Activated CD4-positive, alpha-beta memory T cell treated with anti-CD3 and anti-CD28 coated beads, Interleukin-2, amount 10 ng/mL, durations not matched to agents 7 days and 5 days (primary cell): ENCODE data around the gene FDPS. TPM values are rescaled to one million over a fixed set of nuclear protein-coding genes. Genes with fewer than 3 reads are reported as not detected.
"Not testable (repeated sequence)": the region's sequence is repeated elsewhere in the genome, so short reads cannot be mapped to it uniquely, and the experiment has no call there.

ENCODE experiments used
- CTCF ChIA-PET: fragments of 350-600 bp; sonication (Branson Sonifier 250); formaldehyde crosslinking; loops from one replicate; lab custom pipeline; 2021; ENCODE audit warnings: antibody characterized with exemption, inconsistent platforms; lab: Charles Lee
- POLR2A ChIA-PET: fragments of 350-600 bp; sonication (Branson Sonifier 250); formaldehyde crosslinking; loops from one replicate; lab custom pipeline; 2021; ENCODE audit warnings: antibody characterized with exemption; lab: Charles Lee
- DNase-seq: peaks from one replicate; pipeline ENCODE4 v3.0.0-alpha.2; 2020
- H3K27ac Mint-ChIP-seq: one replicate; pipeline ENCODE4 v1.8.0; 2021; ENCODE audit warnings: mild to moderate bottlenecking, mixed read lengths
- H3K27me3 Mint-ChIP-seq: one replicate; pipeline ENCODE4 v1.8.0; 2021; ENCODE audit warnings: mixed read lengths
- H3K36me3 Mint-ChIP-seq: one replicate; pipeline ENCODE4 v1.8.0; 2021; ENCODE audit warnings: low read depth, mixed read lengths
- H3K4me1 Mint-ChIP-seq: one replicate; pipeline ENCODE4 v1.8.0; 2021; ENCODE audit warnings: mixed read lengths
- H3K4me3 Mint-ChIP-seq: one replicate; pipeline ENCODE4 v1.8.0; 2021; ENCODE audit warnings: mild to moderate bottlenecking, mixed read lengths
- H3K9me3 Mint-ChIP-seq: one replicate; pipeline ENCODE4 v1.8.0; 2021; ENCODE audit warnings: mixed read lengths
- total RNA-seq, 2 experiments: library from RNA; stranded (reverse); gene quantifications; one replicate each; pipeline ENCODE4 v1.2.3, GENCODE V29; 2021

The FDPS gene
- total RNA-seq, 2 experiments from 2014 or later: 350 to 352 TPM

GRCh38 chr1:155322571-155322952, 13.9 kb downstream of the FDPS start:
- ChIA-PET CTCF (interaction anchor here (1.0 to 5.5 kb wide), 10 partner anchors 10 to 237 kb away, joined by 3 to 78 read pairs (median 4); partner anchors contain the start of genes CLK2, MTX1, SCAMP3 and THBS3), POLR2A (interaction anchor here (1.6 to 6.2 kb wide), 7 partner anchors 13 to 129 kb away, joined by 6 to 50 read pairs (median 20); partner anchors contain the start of genes CLK2, FDPS and SCAMP3)
- Mint-ChIP-seq H3K27ac (peak overlapping the region; percentile 19), H3K9me3 (no peaks in the 10 kb centered on the region), H3K27me3 (no peaks in the 10 kb centered on the region), H3K4me3 (peak overlapping the region; percentile 66), H3K4me1 (peaks cover 50% of the 10 kb centered on the region), H3K36me3 (peaks cover 32% of the 10 kb centered on the region)
- peak; percentile 32 for DNase-seq

DNA sequence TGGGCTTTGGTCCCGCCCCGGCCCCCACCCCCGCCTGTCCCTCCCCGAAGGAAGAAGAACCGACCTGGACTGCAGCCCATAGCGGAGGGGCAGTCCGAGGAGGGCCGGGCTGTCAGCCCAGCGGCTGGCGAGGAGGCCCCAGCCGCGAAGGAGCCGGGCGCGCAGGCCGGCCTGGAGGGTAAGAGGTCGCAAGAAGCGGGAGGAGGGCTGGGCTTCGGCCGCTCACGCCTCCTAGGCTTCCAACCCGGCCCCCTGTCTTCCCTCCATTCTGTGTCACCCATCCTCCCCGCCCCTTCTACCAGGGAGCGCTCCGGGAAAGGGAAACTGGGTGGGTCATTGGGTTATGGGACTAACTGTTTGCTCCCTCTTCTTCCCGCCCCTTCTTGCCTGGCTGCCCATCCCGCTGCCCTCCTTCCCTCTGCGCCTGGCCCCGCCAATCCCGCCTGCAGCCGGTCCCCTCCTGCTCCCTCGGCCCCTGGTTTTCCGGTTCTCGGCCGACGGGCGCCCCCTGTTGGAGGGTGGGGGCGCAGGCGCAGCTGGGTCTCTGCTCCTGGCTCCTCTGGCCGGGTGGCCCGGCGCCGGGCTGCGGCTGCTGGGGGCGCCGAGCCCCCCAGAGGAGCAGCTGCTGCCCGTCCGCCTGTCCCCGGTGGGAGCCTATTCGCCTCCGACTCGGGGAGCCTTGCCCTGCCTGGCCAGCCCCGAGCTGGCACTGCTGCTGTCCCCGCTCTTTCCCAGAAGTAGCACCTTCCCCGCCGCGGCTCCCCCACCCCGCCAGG, 14.5 kb downstream of the FDPS start:
- peak; percentile 87 for DNase-seq
- Mint-ChIP-seq H3K4me3 (peak overlapping the region; percentile 85), H3K27me3 (no peaks in the 10 kb centered on the region), H3K27ac (peak overlapping the region; percentile 78), H3K36me3 (peaks cover 32% of the 10 kb centered on the region), H3K4me1 (peaks cover 48% of the 10 kb centered on the region), H3K9me3 (no peaks in the 10 kb centered on the region)
- ChIA-PET POLR2A (interaction anchor here (0.7 to 6.2 kb wide), 19 partner anchors 11 to 422 kb away, joined by 3 to 50 read pairs (median 3); partner anchors contain the start of genes CLK2, ENTREP3, FDPS and KRTCAP2), CTCF (interaction anchor here (0.7 to 5.5 kb wide), 29 partner anchors 11 to 269 kb away, joined by 3 to 78 read pairs (median 5); partner anchors contain the start of genes CLK2, FDPS, KRTCAP2 and MTX1)

DNA sequence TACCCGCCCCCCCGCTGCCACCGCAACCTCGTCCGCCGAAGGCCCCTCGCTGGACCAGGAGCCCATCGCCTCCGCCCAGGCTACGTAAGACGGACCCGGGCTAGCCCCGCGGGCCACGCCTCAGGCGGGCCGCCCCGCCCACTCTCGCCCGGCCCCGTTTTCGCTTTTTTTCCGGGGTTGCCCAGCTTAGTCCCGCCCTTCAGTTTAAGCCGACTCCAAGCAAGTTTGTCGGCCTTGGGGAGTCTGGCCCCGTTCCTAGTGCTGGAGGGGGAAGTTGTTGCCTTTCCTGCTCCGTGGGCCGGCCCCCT, 15.0 kb downstream of the FDPS start:
- no peaks in the 10 kb centered on the region for H3K9me3 Mint-ChIP-seq
- H3K27ac Mint-ChIP-seq: peak overlapping the region; percentile 78
- no peaks in the 10 kb centered on the region for H3K27me3 Mint-ChIP-seq
- POLR2A ChIA-PET: interaction anchor here (0.7 to 6.2 kb wide), 20 partner anchors 11 to 422 kb away, joined by 3 to 50 read pairs (median 3); partner anchors contain the start of genes CLK2, ENTREP3, FDPS and KRTCAP2
- DNase-seq: peak; percentile 90
- H3K36me3 Mint-ChIP-seq: peaks cover 26% of the 10 kb centered on the region
- CTCF ChIA-PET: interaction anchor here (0.7 to 5.5 kb wide), 26 partner anchors 11 to 269 kb away, joined by 3 to 78 read pairs (median 5); partner anchors contain the start of genes CLK2, FDPS, KRTCAP2 and SCAMP3
- H3K4me1 Mint-ChIP-seq: peaks cover 48% of the 10 kb centered on the region
- H3K4me3 Mint-ChIP-seq: peak overlapping the region; percentile 85

DNA sequence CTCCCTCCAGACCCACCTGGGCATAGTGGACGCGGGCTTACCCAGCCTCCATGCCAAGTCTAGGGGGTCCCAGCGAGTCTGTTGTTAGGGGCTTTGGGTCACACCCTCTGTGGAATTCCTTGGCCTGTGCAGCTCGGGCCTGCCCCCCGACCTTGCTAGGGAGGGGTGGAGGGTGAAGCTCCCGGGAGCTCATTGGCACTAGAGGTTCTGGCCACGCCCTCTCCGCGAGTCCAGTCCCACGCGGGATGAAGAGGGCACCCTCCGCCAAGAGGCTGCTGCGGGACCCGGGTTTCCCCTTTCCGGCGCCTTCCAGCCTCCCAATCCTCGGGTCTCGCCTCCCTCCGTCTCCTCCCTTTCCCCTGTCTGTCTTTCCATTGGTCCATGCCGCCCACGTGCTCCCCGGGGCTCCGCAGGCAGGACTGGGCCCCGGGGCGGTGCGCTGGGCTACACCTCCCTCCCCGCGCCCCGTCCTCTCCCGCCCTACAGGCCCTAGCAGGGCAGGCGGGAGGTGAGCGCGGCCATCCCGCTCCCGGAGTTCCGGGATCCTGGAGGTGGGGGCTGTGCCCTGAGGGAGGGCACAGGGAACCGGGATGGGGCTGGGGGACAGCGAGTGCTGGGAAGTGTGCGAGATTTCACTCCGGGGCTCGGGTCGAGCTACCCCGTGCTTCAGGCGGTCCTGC, 15.5 kb downstream of the FDPS start:
- POLR2A ChIA-PET: interaction anchor here (0.6 to 6.2 kb wide), 22 partner anchors 10 to 421 kb away, joined by 3 to 50 read pairs (median 3); partner anchors contain the start of genes ASH1L, CLK2, ENTREP3 and FDPS
- CTCF ChIA-PET: interaction anchor here (0.7 to 5.5 kb wide), 26 partner anchors 12 to 268 kb away, joined by 3 to 78 read pairs (median 5); partner anchors contain the start of genes CLK2, FDPS, KRTCAP2 and SCAMP3
- H3K9me3 Mint-ChIP-seq: no peaks in the 10 kb centered on the region
- DNase-seq: peak; percentile 92
- peak overlapping the region; percentile 78 for H3K27ac Mint-ChIP-seq
- peaks cover 45% of the 10 kb centered on the region for H3K4me1 Mint-ChIP-seq
- peak overlapping the region; percentile 85 for H3K4me3 Mint-ChIP-seq
- peaks cover 21% of the 10 kb centered on the region for H3K36me3 Mint-ChIP-seq
- H3K27me3 Mint-ChIP-seq: no peaks in the 10 kb centered on the region

DNA sequence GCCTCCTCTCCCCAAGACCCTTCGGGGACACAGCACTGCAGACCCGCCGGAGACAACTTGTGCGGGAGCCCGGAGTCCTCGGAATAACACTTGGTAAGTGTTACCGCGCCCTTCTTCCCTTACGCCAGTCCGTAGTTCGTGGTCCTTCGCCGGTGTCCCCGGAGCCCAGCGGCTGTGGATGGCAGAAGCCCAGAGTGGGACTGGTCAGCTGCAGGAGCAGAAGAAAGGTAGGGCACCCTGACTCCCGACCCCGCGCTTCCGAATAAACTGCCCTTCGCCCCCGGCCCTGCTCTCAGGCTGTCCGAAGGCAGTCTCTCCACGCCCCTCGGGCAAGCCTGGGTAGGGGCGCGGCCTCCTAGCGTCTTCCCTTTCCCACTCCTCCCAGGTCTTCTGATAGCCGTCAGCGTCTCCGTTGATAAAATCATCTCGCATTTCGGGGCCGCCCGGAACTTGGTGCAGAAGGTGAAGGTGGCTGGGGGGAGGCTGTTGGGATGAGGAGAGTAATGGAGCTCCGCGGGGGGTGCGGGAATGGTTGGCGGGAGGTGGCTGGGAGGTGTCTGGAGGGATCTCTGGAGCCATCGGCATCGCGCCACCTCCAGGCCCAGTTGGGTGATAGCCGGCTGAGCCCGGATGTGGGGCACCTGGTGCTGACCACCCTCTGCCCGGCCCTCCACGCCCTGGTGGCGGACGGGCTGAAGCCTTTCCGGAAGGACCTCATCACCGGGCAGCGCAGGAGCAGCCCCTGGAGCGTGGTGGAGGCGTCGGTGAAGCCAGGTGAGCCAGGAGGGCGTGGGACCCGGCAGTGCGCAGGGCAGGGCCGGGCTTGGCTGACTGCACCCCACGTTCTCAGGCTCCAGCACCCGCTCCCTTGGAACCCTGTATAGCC, 16.3 kb downstream of the FDPS start:
- ChIA-PET POLR2A (interaction anchor here (0.6 to 6.2 kb wide), 11 partner anchors 15 to 420 kb away, joined by 3 to 50 read pairs (median 3); partner anchors contain the start of genes ASH1L, CLK2, FDPS and MTX1), CTCF (interaction anchor here (1.3 to 5.5 kb wide), 8 partner anchors 15 to 152 kb away, joined by 3 to 78 read pairs (median 8); partner anchors contain the start of genes FDPS, KRTCAP2 and SCAMP3)
- H3K9me3 Mint-ChIP-seq: no peaks in the 10 kb centered on the region
- peaks cover 40% of the 10 kb centered on the region for H3K4me1 Mint-ChIP-seq
- DNase-seq: peak; percentile 32
- H3K27ac Mint-ChIP-seq: peak overlapping the region; percentile 21
- H3K4me3 Mint-ChIP-seq: peak overlapping the region; percentile 85
- H3K27me3 Mint-ChIP-seq: no peaks in the 10 kb centered on the region
- H3K36me3 Mint-ChIP-seq: peaks cover 16% of the 10 kb centered on the region

DNA sequence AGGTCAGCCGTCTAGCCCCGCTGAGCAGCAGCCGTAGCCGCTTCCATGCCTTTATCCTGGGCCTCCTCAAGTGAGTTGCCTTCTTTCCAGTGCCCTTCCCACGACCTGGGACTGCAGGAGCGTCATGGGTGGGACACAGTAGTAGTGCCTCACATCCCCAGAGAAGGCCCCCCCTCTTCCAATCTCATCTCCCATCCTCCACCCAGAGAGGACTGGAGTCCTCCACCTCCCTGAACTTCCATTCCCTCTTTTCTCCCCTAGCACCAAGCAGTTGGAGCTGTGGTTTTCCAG, 16.9 kb downstream of the FDPS start:
- H3K4me1 Mint-ChIP-seq: peaks cover 36% of the 10 kb centered on the region
- H3K36me3 Mint-ChIP-seq: peaks cover 15% of the 10 kb centered on the region
- H3K4me3 Mint-ChIP-seq: peak overlapping the region; percentile 85
- CTCF ChIA-PET: no interaction called here
- DNase-seq: no peak
- H3K27ac Mint-ChIP-seq: peak overlapping the region; percentile 9
- H3K9me3 Mint-ChIP-seq: no peaks in the 10 kb centered on the region
- H3K27me3 Mint-ChIP-seq: no peaks in the 10 kb centered on the region
- POLR2A ChIA-PET: interaction anchor here (1.1 to 6.2 kb wide), 4 partner anchors 16 to 238 kb away, joined by 3 to 50 read pairs (median 12); partner anchors contain the start of genes ASH1L, FDPS, MTX1 and SCAMP3

DNA sequence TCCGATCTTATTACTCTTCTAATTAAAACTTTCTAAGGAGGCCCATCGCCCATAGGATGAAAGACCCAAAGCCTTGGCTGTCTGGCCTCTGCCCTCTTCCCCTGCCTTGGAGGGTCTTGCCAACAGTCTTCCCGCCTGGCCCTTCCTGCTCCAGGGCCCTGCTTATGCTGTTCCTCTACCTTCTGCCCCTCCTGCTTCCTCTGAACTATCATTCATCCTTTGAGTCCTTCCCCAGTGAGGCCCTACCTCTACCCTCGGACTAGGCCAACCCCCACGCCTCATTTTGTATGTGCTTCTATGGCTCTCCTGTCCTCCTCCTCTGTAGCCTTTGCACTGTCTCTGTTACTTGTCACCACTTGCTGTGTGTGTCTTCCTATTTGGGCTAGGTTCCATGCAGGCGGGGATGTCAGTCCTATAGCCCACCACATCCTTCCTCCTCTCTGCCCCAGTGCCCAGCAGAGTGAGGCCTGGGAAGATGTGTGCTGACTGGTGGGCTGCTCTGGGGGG, 17.4 kb downstream of the FDPS start:
- Mint-ChIP-seq H3K4me1 (peaks cover 33% of the 10 kb centered on the region), H3K27me3 (no peaks in the 10 kb centered on the region), H3K9me3 (no peaks in the 10 kb centered on the region), H3K4me3 (peak overlapping the region; percentile 85), H3K27ac (peak overlapping the region; percentile 9), H3K36me3 (peaks cover 17% of the 10 kb centered on the region)
- ChIA-PET CTCF (interaction anchor here (0.7 kb wide), 1 partner anchor 10 kb away, joined by 3 read pairs; no protein-coding TSS in a partner anchor), POLR2A (interaction anchor here (1.2 to 1.6 kb wide), 2 partner anchors 82 to 237 kb away, joined by 3 read pairs; partner anchors contain the start of gene ASH1L)
- DNase-seq: no peak

DNA sequence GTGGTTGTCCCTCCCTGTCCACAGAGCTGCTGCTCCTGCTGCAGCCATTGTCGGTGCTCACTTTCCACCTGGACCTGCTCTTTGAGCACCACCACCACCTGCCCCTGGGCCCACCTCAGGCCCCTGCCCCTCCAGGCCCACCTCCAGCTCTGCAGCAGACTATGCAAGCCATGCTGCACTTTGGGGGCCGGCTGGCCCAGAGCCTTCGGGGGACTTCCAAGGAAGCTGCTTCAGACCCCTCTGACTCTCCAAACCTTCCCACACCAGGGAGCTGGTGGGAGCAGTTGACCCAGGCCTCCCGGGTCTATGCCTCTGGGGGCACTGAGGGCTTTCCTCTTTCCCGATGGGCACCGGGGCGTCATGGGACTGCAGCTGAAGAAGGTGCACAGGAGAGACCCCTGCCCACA, 18.0 kb downstream of the FDPS start:
- Mint-ChIP-seq H3K27ac (no peak overlapping the region), H3K9me3 (no peaks in the 10 kb centered on the region), H3K27me3 (no peaks in the 10 kb centered on the region), H3K4me1 (peaks cover 28% of the 10 kb centered on the region), H3K4me3 (no peak overlapping the region), H3K36me3 (peaks cover 22% of the 10 kb centered on the region)
- POLR2A ChIA-PET: interaction anchor here (1.2 kb wide), 1 partner anchor 82 kb away, joined by 3 read pairs; no protein-coding TSS in a partner anchor
- DNase-seq: no peak
- CTCF ChIA-PET: interaction anchor here (0.7 kb wide), 1 partner anchor 10 kb away, joined by 3 read pairs; no protein-coding TSS in a partner anchor

DNA sequence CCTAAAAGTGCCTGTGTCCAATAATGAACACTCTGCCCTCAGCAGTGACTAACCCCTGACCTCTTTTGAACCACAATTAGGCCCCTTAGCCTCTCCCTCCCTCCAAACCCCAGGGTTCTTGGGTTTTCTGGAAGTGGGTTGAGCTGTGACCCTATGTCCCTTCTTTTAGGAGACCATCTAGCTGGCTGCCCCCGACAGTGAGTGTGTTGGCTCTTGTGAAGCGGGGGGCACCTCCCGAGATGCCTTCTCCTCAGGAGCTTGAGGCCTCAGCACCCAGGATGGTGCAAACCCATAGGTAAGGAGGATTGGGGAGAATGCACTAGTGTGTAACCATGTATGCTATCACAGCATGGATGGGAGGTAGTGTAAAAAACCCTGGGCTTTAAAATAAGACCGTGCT, 19.3 kb downstream of the FDPS start:
- peaks cover 18% of the 10 kb centered on the region for H3K4me1 Mint-ChIP-seq
- ChIA-PET CTCF (no interaction called here), POLR2A (interaction anchor here (0.7 to 1.1 kb wide), 2 partner anchors 20 to 55 kb away, joined by 3 to 4 read pairs; partner anchors contain the start of gene CLK2)
- peak overlapping the region; percentile 52 for H3K27ac Mint-ChIP-seq
- no peak for DNase-seq
- no peaks in the 10 kb centered on the region for H3K27me3 Mint-ChIP-seq
- H3K36me3 Mint-ChIP-seq: peaks cover 22% of the 10 kb centered on the region
- H3K4me3 Mint-ChIP-seq: no peak overlapping the region
- H3K9me3 Mint-ChIP-seq: no peaks in the 10 kb centered on the region

DNA sequence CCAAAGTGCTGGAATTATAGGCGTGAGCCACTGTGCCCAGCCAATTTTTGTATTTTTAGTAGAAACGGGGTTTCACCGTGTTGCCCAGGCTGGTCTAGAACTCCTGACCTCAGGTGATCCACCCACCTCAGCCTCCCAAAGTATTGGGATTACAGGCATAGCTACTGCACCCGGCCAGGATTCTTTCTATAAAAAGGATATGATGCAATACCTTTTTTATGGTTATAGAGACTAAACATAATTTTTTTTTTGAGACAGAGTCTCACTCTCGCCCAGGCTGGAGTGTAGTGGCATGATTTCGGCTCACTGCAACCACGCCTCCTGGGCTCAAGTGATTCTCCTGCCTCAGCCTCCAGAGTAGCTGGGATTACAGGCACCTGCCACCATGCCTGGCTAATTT, 20.2 kb downstream of the FDPS start:
- CTCF ChIA-PET: interaction anchor here (0.7 to 1.2 kb wide), 2 partner anchors 11 to 464 kb away, joined by 3 read pairs; no protein-coding TSS in a partner anchor
- Mint-ChIP-seq H3K4me1 (peaks cover 18% of the 10 kb centered on the region), H3K27ac (peak overlapping the region; percentile 21), H3K36me3 (peaks cover 26% of the 10 kb centered on the region)
- H3K27me3 Mint-ChIP-seq, H3K9me3 Mint-ChIP-seq, DNase-seq, POLR2A ChIA-PET, H3K4me3 Mint-ChIP-seq: not testable (repeated sequence)

- H3K27ac Mint-ChIP-seq: peak overlapping the region; percentile 59
- H3K4me3 Mint-ChIP-seq: no peak overlapping the region
- no peaks in the 10 kb centered on the region for H3K9me3 Mint-ChIP-seq
- DNase-seq: no peak
- no peaks in the 10 kb centered on the region for H3K27me3 Mint-ChIP-seq
- H3K36me3 Mint-ChIP-seq: peaks cover 32% of the 10 kb centered on the region
- CTCF ChIA-PET: interaction anchor here (0.6 to 0.7 kb wide), 4 partner anchors 22 to 994 kb away, joined by 3 to 8 read pairs (median 4); partner anchors contain the start of gene FDPS
- POLR2A ChIA-PET: no interaction called here
- H3K4me1 Mint-ChIP-seq: peaks cover 15% of the 10 kb centered on the region
Measured at GRCh38 chr1:155329980-155330598, 21.4 kb downstream of the FDPS start.
